Measurements from ENCODE around the gene WDR17. TPM values are rescaled to one million over a fixed set of nuclear protein-coding genes. Genes with fewer than 3 reads are reported as not detected.

Gene WDR17
- total RNA-seq, 1 donor from 2014 or later, result 1.8 TPM

- no peaks in the 10 kb centered on the region for H3K36me3 Mint-ChIP-seq (ENCODE audit: low read depth, unreplicated experiment)
- Histone ChIP-seq H3K9me3 (ENCODE audit: insufficient read depth, low read depth, low read length) (no peaks in the 10 kb centered on the region), H4K20me1 (ENCODE audit: insufficient read depth, low read length) (no peaks in the 10 kb centered on the region), H3K27ac (ENCODE audit: low read depth, low read length) (no peak overlapping the region), H2AFZ (ENCODE audit: low read depth, low read length) (no peak overlapping the region), H3K36me3 (ENCODE audit: insufficient read depth, low read length) (no peaks in the 10 kb centered on the region), H3K79me2 (ENCODE audit: insufficient read depth, low read length) (no peaks in the 10 kb centered on the region), H3K4me3 (ENCODE audit: insufficient read depth, low read depth, low read length) (no peak overlapping the region), H3K4me1 (ENCODE audit: insufficient read depth, low read length) (no peaks in the 10 kb centered on the region), H3K9ac (ENCODE audit: low read length) (no peak overlapping the region), H3K27me3 (ENCODE audit: insufficient read depth, low read length) (no peaks in the 10 kb centered on the region), H3K4me2 (ENCODE audit: low read length) (no peak overlapping the region)
- H3K4me3 Mint-ChIP-seq (ENCODE audit: unreplicated experiment), result no peak overlapping the region
- no peak overlapping the region for H3K27ac Mint-ChIP-seq (ENCODE audit: unreplicated experiment)
- no peaks in the 10 kb centered on the region for H3K4me1 Mint-ChIP-seq (ENCODE audit: low read depth, unreplicated experiment)
- DNase-seq (ENCODE audit: low read depth) (no peak), FAIRE-seq (no peak)
- H3K9me3 Mint-ChIP-seq (ENCODE audit: unreplicated experiment), result no peaks in the 10 kb centered on the region
- no peak for TF ChIP-seq EZH2 (IDR thresholded peaks at IDR 0.05; ENCODE audit: insufficient read depth, low read length)
- no peak for TF ChIP-seq CTCF (IDR thresholded peaks at IDR 0.05; ENCODE audit: insufficient read depth, low read depth, low read length)
- peaks cover 3% of the 10 kb centered on the region for H3K27me3 Mint-ChIP-seq (ENCODE audit: low read depth, unreplicated experiment)
These were observed 10.7 kb upstream of the WDR17 start for GRCh38 chr4:176054942-176055341.

DNA sequence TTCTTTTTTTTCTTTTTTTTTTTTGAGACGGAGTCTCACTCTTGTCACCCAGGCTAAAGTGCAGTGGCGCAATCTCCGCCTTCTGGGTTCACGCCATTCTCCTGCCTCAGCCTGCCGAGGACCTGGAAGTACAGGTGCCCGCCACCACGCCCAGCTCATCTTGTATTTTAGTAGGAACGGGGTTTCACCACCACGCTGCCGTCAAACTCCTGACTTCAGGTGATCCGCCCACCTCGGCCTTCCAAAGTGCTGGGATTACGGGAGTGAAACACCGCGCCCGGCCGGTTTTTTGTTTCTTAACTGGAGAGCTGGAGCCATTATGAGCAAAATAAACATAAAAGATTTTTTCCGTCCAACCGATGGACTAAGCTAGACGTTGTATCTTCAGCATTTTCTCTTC is 1.9 kb upstream of the WDR17 start:
- Histone ChIP-seq H3K27ac (ENCODE audit: low read depth, low read length) (no peak overlapping the region), H3K36me3 (ENCODE audit: insufficient read depth, low read length) (no peaks in the 10 kb centered on the region), H4K20me1 (ENCODE audit: insufficient read depth, low read length) (no peaks in the 10 kb centered on the region), H3K9ac (ENCODE audit: low read length) (no peak overlapping the region), H2AFZ (ENCODE audit: low read depth, low read length) (no peak overlapping the region), H3K27me3 (ENCODE audit: insufficient read depth, low read length) (no peaks in the 10 kb centered on the region), H3K4me1 (ENCODE audit: insufficient read depth, low read length) (no peaks in the 10 kb centered on the region), H3K9me3 (ENCODE audit: insufficient read depth, low read depth, low read length) (no peaks in the 10 kb centered on the region), H3K4me3 (ENCODE audit: insufficient read depth, low read depth, low read length) (no peak overlapping the region), H3K79me2 (ENCODE audit: insufficient read depth, low read length) (no peaks in the 10 kb centered on the region), H3K4me2 (ENCODE audit: low read length) (no peak overlapping the region)
- DNase-seq (ENCODE audit: low read depth), result no peak
- H3K9me3 Mint-ChIP-seq (ENCODE audit: unreplicated experiment), result no peaks in the 10 kb centered on the region
- H3K27me3 Mint-ChIP-seq (ENCODE audit: low read depth, unreplicated experiment), result no peaks in the 10 kb centered on the region
- no peak overlapping the region for H3K4me3 Mint-ChIP-seq (ENCODE audit: unreplicated experiment)
- H3K27ac Mint-ChIP-seq (ENCODE audit: unreplicated experiment), result no peak overlapping the region
- FAIRE-seq, result no peak
- H3K4me1 Mint-ChIP-seq (ENCODE audit: low read depth, unreplicated experiment), result no peaks in the 10 kb centered on the region
- TF ChIP-seq CTCF (IDR thresholded peaks at IDR 0.05; ENCODE audit: insufficient read depth, low read depth, low read length) (no peak), EZH2 (IDR thresholded peaks at IDR 0.05; ENCODE audit: insufficient read depth, low read length) (no peak)
- H3K36me3 Mint-ChIP-seq (ENCODE audit: low read depth, unreplicated experiment), result no peaks in the 10 kb centered on the region

DNA sequence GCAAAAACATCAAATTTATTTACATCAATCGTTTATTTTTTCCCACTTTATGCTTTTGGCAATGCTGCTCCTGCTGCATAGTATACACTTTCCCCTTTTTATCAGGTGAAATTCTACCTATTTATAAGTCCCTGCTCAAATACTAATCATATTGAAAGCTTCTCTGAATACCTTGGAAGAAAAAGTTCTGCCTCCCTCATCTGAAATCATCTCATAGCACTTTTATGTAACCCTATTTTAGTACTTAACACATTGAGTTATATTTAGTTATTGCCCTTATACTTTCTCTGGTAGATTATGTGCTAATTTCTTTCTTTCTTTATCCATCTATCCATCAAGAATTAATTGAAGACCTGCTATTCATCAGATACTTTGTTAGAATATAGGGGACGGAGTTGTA is 1.1 kb upstream of the WDR17 start:
- TF ChIP-seq EZH2 (IDR thresholded peaks at IDR 0.05; ENCODE audit: insufficient read depth, low read length) (no peak), CTCF (IDR thresholded peaks at IDR 0.05; ENCODE audit: insufficient read depth, low read depth, low read length) (no peak)
- H3K36me3 ChIP-seq (ENCODE audit: insufficient read depth, low read length), result no peaks in the 10 kb centered on the region
- H3K9ac ChIP-seq (ENCODE audit: low read length), result no peak overlapping the region
- no peak overlapping the region for H3K27ac Mint-ChIP-seq (ENCODE audit: unreplicated experiment)
- DNase-seq (ENCODE audit: low read depth) (no peak), FAIRE-seq (no peak)
- H3K27ac ChIP-seq (ENCODE audit: low read depth, low read length), result no peak overlapping the region
- H3K4me3 Mint-ChIP-seq (ENCODE audit: unreplicated experiment), result no peak overlapping the region
- H3K27me3 Mint-ChIP-seq (ENCODE audit: low read depth, unreplicated experiment), result no peaks in the 10 kb centered on the region
- H3K4me1 ChIP-seq (ENCODE audit: insufficient read depth, low read length), result no peaks in the 10 kb centered on the region
- H3K79me2 ChIP-seq (ENCODE audit: insufficient read depth, low read length), result no peaks in the 10 kb centered on the region
- no peaks in the 10 kb centered on the region for H3K9me3 ChIP-seq (ENCODE audit: insufficient read depth, low read depth, low read length)
- no peaks in the 10 kb centered on the region for H3K27me3 ChIP-seq (ENCODE audit: insufficient read depth, low read length)
- no peak overlapping the region for H3K4me3 ChIP-seq (ENCODE audit: insufficient read depth, low read depth, low read length)
- no peaks in the 10 kb centered on the region for H3K36me3 Mint-ChIP-seq (ENCODE audit: low read depth, unreplicated experiment)
- H3K9me3 Mint-ChIP-seq (ENCODE audit: unreplicated experiment), result no peaks in the 10 kb centered on the region
- no peaks in the 10 kb centered on the region for H4K20me1 ChIP-seq (ENCODE audit: insufficient read depth, low read length)
- H2AFZ ChIP-seq (ENCODE audit: low read depth, low read length), result no peak overlapping the region
- H3K4me1 Mint-ChIP-seq (ENCODE audit: low read depth, unreplicated experiment), result no peaks in the 10 kb centered on the region
- H3K4me2 ChIP-seq (ENCODE audit: low read length), result no peak overlapping the region
